Brain microvascular endothelial cell (primary cell): ENCODE measurements around the gene PXT1.
"Not testable (repeated sequence)": the region's sequence is repeated elsewhere in the genome, so short reads cannot be mapped to it uniquely, and the experiment has no call there.

ENCODE experiments used
- DNase-seq: peaks from one replicate; pipeline ENCODE4 v3.0.0-alpha.2; 2020
- H3K27ac ChIP-seq: fragments of 250-450 bp; sonication (Bioruptor Pico); 2 replicates; pipeline ENCODE4 v1.5.1; 2020; ENCODE audit warnings: mild to moderate bottlenecking, moderate library complexity
- H3K27me3 ChIP-seq: fragments of 250-450 bp; sonication (Bioruptor Pico); replicated peaks from 2 replicates; pipeline ENCODE4 v1.5.1; 2020; ENCODE audit warnings: mild to moderate bottlenecking
- H3K36me3 ChIP-seq: fragments of 250-450 bp; sonication (Bioruptor Pico); replicated peaks from 2 replicates; pipeline ENCODE4 v1.5.1; 2020; ENCODE audit warnings: mild to moderate bottlenecking
- H3K4me3 ChIP-seq: 2 replicates; pipeline ENCODE4 v1.5.1; 2011; ENCODE audit warnings: low read depth, mild to moderate bottlenecking, control low read depth, low read length, moderate library complexity
- in situ Hi-C: cut with HindIII; loops from 2 replicates; pipeline ENCODE4 v1.10.0; 2017; ENCODE audit warnings: low sequenced_read_pairs, low pct_ligation_motif_present
- TF ChIP-seq, protein P1 (sequence below): IDR thresholded peaks from 2 replicates; pipeline ENCODE4 v1.5.1; 2011; ENCODE audit warnings: low read depth, mild to moderate bottlenecking, moderate library complexity, low read length, control low read depth, inconsistent platforms; ENCODE audit errors: missing control alignments

PXT1 gene

DNA sequence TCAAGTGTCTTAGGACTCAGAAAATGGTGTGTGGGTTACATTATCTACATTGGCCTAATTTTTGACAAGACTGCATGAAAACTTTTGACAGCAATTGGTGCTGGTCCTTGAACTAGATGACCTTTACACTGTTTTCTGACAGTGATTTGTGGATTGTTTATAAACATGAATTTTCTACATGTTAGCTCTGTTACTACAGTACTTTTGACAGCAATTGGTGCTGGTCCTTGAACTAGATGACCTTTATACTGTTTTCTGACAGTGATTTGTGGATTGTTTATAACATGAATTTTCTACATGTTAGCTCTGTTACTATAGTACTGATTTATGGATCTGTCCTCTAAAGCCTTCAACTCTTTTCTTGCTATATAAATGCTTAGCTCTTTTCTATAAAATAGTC, 16.8 kb upstream of the PXT1 start:
- H3K27me3 ChIP-seq = no peaks in the 10 kb centered on the region
- TF ChIP-seq, protein P1, sequence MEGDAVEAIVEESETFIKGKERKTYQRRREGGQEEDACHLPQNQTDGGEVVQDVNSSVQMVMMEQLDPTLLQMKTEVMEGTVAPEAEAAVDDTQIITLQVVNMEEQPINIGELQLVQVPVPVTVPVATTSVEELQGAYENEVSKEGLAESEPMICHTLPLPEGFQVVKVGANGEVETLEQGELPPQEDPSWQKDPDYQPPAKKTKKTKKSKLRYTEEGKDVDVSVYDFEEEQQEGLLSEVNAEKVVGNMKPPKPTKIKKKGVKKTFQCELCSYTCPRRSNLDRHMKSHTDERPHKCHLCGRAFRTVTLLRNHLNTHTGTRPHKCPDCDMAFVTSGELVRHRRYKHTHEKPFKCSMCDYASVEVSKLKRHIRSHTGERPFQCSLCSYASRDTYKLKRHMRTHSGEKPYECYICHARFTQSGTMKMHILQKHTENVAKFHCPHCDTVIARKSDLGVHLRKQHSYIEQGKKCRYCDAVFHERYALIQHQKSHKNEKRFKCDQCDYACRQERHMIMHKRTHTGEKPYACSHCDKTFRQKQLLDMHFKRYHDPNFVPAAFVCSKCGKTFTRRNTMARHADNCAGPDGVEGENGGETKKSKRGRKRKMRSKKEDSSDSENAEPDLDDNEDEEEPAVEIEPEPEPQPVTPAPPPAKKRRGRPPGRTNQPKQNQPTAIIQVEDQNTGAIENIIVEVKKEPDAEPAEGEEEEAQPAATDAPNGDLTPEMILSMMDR = no peak
- H3K27ac ChIP-seq = no peak overlapping the region
- H3K4me3 ChIP-seq = no peak overlapping the region
- peaks cover 21% of the 10 kb centered on the region for H3K36me3 ChIP-seq
- in situ Hi-C loops = no loop called here
- no peak for DNase-seq

DNA sequence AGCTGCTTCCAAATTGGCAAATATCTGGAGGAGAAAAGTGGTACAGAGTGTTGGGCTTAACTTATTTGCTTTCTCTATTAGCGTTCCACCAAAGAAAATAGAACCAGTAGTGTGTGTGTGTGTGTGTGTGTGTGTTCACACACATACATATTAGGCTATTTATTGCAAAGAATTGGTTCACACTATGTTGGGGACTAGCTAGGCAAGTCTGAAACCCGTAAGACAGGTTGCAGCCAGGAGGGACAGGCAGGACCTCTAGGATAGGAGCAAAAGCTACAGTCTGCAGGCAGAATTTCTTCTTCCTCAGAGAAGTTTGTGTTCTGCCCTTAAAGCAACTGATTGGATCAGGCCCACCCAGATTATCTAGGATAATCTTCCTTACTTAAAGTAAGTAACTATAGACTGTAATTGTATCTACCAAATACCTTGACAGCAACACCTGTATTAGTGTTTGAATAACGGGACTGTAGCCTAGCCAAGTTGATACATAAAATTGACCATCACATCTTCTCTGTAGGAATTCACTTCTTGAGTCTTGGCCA, 12.9 kb upstream of the PXT1 start:
- H3K27ac ChIP-seq = no peak overlapping the region
- no peak for DNase-seq
- TF ChIP-seq, protein P1 = no peak
- no peak overlapping the region for H3K4me3 ChIP-seq
- H3K27me3 ChIP-seq = no peaks in the 10 kb centered on the region
- H3K36me3 ChIP-seq = peaks cover 21% of the 10 kb centered on the region
- in situ Hi-C loops = no loop called here

DNA sequence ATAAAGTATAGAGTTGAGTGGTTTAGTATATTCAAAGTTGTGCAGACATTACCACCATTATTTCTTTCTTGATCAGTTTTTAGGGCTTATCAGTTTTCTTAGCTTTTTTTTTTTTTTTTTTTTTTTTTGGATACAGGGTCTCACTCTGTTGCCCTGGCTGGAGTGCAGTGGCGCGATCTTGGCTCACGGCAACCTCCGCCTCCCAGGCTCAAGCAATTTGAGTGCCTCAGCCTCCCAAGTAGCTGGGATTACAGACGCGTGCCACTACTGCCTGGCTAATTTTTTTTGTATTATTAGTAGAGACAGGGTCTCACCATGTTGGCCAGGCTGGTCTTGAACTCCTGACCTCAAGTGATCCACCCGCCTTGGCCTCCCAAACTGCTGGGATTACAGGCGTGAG, 10.2 kb upstream of the PXT1 start:
- H3K36me3 ChIP-seq = peaks cover 34% of the 10 kb centered on the region
- in situ Hi-C loops, H3K27ac ChIP-seq, DNase-seq, H3K27me3 ChIP-seq, H3K4me3 ChIP-seq: not testable (repeated sequence)

DNA sequence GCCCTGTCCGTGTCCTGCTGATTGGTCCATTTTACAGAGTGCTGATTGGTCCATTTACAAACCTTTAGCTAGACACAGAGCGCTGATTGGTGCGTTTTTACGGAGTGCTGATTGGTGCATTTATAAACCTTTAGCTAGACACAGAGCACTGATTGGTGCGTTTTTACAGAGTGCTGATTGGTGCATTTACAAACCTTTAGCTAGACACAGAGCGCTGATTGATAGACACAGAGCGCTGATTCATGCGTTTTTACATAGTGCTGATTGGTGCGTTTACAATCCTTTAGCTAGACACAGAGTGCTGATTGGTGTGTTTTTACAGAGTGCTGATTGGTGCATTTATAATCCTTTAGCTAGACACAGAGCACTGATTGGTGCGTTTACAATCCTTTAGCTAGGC, 6.5 kb upstream of the PXT1 start:
- DNase-seq, H3K27ac ChIP-seq, H3K27me3 ChIP-seq, H3K4me3 ChIP-seq, in situ Hi-C loops: not testable (repeated sequence)
- H3K36me3 ChIP-seq = peaks cover 17% of the 10 kb centered on the region

DNA sequence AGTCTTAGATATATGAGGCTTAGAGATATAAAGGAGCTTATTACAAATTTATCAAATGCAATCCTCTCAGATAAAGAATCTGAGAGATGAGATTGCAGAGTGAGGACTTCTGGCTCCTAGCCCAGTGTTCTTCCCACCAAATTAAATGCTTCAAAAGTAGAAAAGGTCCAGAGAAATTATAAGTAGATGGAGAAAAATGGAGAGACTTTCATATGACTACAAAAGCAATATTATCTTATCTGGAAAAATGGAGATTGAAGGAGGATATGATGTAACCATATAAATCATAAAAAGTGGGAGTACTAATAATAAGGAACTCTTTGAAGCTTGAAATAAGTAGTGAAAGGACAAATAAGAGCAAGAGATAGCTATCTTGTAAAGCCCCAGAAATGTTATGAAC, 3.0 kb upstream of the PXT1 start:
- in situ Hi-C loops = no loop called here
- peaks cover 14% of the 10 kb centered on the region for H3K36me3 ChIP-seq
- no peak for DNase-seq
- peak overlapping the region; percentile 26 for H3K27ac ChIP-seq
- TF ChIP-seq, protein P1 = no peak
- no peaks in the 10 kb centered on the region for H3K27me3 ChIP-seq
- no peak overlapping the region for H3K4me3 ChIP-seq

DNA sequence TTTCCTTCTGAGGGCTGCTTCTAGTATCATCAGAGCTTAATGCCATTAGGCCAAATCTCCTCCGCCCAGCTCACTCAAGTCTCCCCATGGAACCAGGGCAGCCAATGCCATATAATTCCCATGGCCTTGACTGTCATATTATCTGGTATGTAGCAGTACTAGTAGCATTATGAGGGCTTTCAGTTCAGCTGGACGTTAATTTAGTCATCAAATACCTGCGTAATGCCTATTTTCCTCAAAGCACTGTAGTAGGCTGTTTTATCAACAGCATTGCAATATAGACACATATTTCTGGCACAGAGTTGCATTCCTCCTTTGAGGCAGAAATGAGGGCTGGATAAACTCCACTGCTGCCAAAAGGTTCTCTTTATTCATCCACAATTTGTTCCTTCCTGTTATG, 1.8 kb upstream of the PXT1 start:
- Histone ChIP-seq H3K27ac (peak overlapping the region; percentile 87), H3K4me3 (peak overlapping the region; percentile 97), H3K36me3 (peaks cover 12% of the 10 kb centered on the region), H3K27me3 (no peaks in the 10 kb centered on the region)
- TF ChIP-seq, protein P1 = no peak
- in situ Hi-C loops = no loop called here
- peak; percentile 74 for DNase-seq
